Erythroblast (primary cell): ENCODE data around the gene CINP.

Source experiments
- GATA1 ChIP-seq: IDR thresholded peaks from 2 replicates; pipeline ENCODE4 v1.6.1; 2011; ENCODE audit warnings: low read depth, mild to moderate bottlenecking, control low read depth, low read length, moderate library complexity
- POLR2A ChIP-seq: IDR thresholded peaks from 2 replicates; pipeline ENCODE4 v1.6.1; 2011; ENCODE audit warnings: mild to moderate bottlenecking, low read length

DNA sequence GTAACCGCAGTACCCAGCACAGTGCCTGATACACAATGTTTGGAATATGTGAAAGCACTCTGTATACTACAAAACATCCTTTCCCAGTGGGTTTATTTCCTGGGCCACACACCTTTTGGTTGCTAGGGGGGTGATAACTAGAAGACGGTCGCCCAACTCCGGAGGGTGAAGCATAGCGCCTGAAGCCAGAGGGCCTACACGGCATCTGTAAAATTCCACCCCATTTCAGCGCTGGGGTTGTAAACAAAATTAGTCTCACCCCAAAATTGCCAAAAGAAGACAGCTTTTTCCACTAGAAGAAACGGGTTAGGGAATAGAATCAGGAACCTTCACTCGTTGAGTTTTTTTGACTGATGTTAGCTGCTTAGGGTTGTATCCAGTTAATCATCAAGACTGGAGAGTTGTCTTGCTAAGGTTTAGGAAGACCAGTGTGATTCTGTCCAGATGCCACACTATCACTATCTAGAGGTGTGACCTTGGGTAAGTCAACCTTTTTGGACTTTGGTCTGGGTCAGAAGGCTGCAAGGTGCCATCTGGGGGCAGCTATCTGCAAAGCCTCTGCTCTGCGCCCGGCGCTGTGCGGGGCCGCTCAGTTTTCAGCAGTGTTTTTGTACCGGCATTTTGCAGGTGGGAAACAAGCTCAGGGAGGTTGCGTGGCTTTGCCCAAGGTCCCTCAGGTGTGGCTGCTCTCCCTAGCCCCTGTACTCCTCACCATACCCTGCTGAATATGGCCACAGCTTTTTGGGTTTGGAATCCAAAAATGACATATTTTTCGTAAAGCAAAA, 41.8 kb downstream of the CINP start:
- TF ChIP-seq POLR2A (no peak), GATA1 (no peak)
